Type B pancreatic cell (in vitro differentiated cells): ENCODE data around the gene HMOX1. TPM values are rescaled to one million over a fixed set of nuclear protein-coding genes. Genes with fewer than 3 reads are reported as not detected.

ENCODE experiments used
- DNase-seq: peaks from one replicate; pipeline ENCODE4 v3.0.0; 2021; ENCODE audit warnings: mixed read lengths; ENCODE audit not compliant: unreplicated experiment; ENCODE audit errors: extremely low spot score
- H3K27ac Mint-ChIP-seq: 2 replicates; pipeline ENCODE4 v1.8.0; 2021; ENCODE audit warnings: mild to moderate bottlenecking, mixed read lengths
- H3K27me3 Mint-ChIP-seq: 2 replicates; pipeline ENCODE4 v1.8.0; 2021; ENCODE audit warnings: mixed read lengths
- H3K36me3 Mint-ChIP-seq: 2 replicates; pipeline ENCODE4 v1.8.0; 2021; ENCODE audit warnings: mixed read lengths
- H3K4me1 Mint-ChIP-seq: one replicate; pipeline ENCODE4 v1.8.0; 2021; ENCODE audit warnings: mixed read lengths; ENCODE audit not compliant: unreplicated experiment
- H3K4me3 Mint-ChIP-seq: 2 replicates; pipeline ENCODE4 v1.8.0; 2021; ENCODE audit warnings: mild to moderate bottlenecking, mixed read lengths
- H3K9me3 Mint-ChIP-seq: 2 replicates; pipeline ENCODE4 v1.8.0; 2021; ENCODE audit warnings: mixed read lengths
- CTCF ChIP-seq: fragments of 200-600 bp; sonication (generic); conservative IDR thresholded peaks from 2 replicates; pipeline ENCODE4 v1.5.0; 2021; ENCODE audit warnings: antibody characterized with exemption, mild to moderate bottlenecking
- total RNA-seq: library from RNA; stranded (reverse); gene quantifications from 2 replicates; pipeline ENCODE4 v1.2.1, GENCODE V29; 2021; ENCODE audit warnings: low replicate concordance

HMOX1 gene
- total RNA-seq, 1 donor from 2014 or later, result 4.1 TPM

GRCh38 chr22:35373781-35374180, 7.1 kb upstream of the HMOX1 start:
- peaks cover 4% of the 10 kb centered on the region for H3K27me3 Mint-ChIP-seq
- peaks cover 49% of the 10 kb centered on the region for H3K4me1 Mint-ChIP-seq
- TF ChIP-seq CTCF, result no peak
- peak overlapping the region; percentile 28 for H3K27ac Mint-ChIP-seq
- no peaks in the 10 kb centered on the region for H3K36me3 Mint-ChIP-seq
- no peaks in the 10 kb centered on the region for H3K9me3 Mint-ChIP-seq
- no peak for DNase-seq
- H3K4me3 Mint-ChIP-seq, result no peak overlapping the region

- no peaks in the 10 kb centered on the region for H3K36me3 Mint-ChIP-seq
- no peak overlapping the region for H3K4me3 Mint-ChIP-seq
- DNase-seq, result no peak
- peaks cover 6% of the 10 kb centered on the region for H3K27me3 Mint-ChIP-seq
- H3K4me1 Mint-ChIP-seq, result peaks cover 52% of the 10 kb centered on the region
- TF ChIP-seq CTCF, result no peak
- H3K9me3 Mint-ChIP-seq, result no peaks in the 10 kb centered on the region
- peak overlapping the region; percentile 68 for H3K27ac Mint-ChIP-seq
Observed at GRCh38 chr22:35375031-35375430, 5.9 kb upstream of the HMOX1 start.

GRCh38 chr22:35375526-35375925, 5.4 kb upstream of the HMOX1 start:
- peak overlapping the region; percentile 68 for H3K27ac Mint-ChIP-seq
- H3K27me3 Mint-ChIP-seq, result peaks cover 8% of the 10 kb centered on the region
- no peaks in the 10 kb centered on the region for H3K9me3 Mint-ChIP-seq
- H3K4me1 Mint-ChIP-seq, result peaks cover 52% of the 10 kb centered on the region
- no peak overlapping the region for H3K4me3 Mint-ChIP-seq
- DNase-seq, result no peak
- TF ChIP-seq CTCF, result no peak
- H3K36me3 Mint-ChIP-seq, result no peaks in the 10 kb centered on the region

GRCh38 chr22:35376728-35377472, 4.0 kb upstream of the HMOX1 start:
- TF ChIP-seq CTCF, result no peak
- Mint-ChIP-seq H3K27ac (peak overlapping the region; percentile 94), H3K36me3 (no peaks in the 10 kb centered on the region), H3K4me3 (peak overlapping the region; percentile 69), H3K9me3 (no peaks in the 10 kb centered on the region), H3K27me3 (peaks cover 11% of the 10 kb centered on the region), H3K4me1 (peaks cover 46% of the 10 kb centered on the region)
- peak; percentile 85 for DNase-seq

GRCh38 chr22:35377735-35378134, 3.2 kb upstream of the HMOX1 start:
- TF ChIP-seq CTCF, result no peak
- Mint-ChIP-seq H3K9me3 (no peaks in the 10 kb centered on the region), H3K36me3 (no peaks in the 10 kb centered on the region), H3K4me3 (no peak overlapping the region), H3K4me1 (peaks cover 43% of the 10 kb centered on the region), H3K27me3 (peaks cover 8% of the 10 kb centered on the region), H3K27ac (peak overlapping the region; percentile 94)
- DNase-seq, result no peak
